Endothelial cell of umbilical vein (primary cell): Measurements from ENCODE around the gene ARF5. TPM values are rescaled to one million over a fixed set of nuclear protein-coding genes. Genes with fewer than 3 reads are reported as not detected.

Experiments
- BruUV-seq: library from RNA; stranded (reverse); fragments of 400-500 nt; replicated peaks from 2 replicates; lab custom pipeline; 2021; lab: Mats Ljungman, UMichigan
- CTCF ChIA-PET: fragments of 300-600, 350-600 bp; sonication (Branson Sonifier 250); formaldehyde crosslinking; loops from one replicate; lab custom pipeline; 2021; ENCODE audit warnings: antibody characterized with exemption, inconsistent platforms; lab: Charles Lee
- POLR2A ChIA-PET: fragments of 300-600, 350-600 bp; sonication (Branson Sonifier 250); formaldehyde crosslinking; loops from one replicate; lab custom pipeline; 2021; ENCODE audit warnings: antibody characterized with exemption, inconsistent platforms; lab: Charles Lee
- DNase-seq: peaks from one replicate; pipeline ENCODE4 v3.0.0-alpha.2; 2011; ENCODE audit warnings: low read depth, low spot score
- FAIRE-seq: peaks from 2 replicates; lab custom pipeline; 2011; peaks lifted over from hg19 to GRCh38; lab: Jason Lieb, UNC
- H2AFZ ChIP-seq: 2 replicates; pipeline ENCODE4 v1.6.0; 2012; ENCODE audit warnings: low read depth, low read length, control low read depth, inconsistent platforms
- H3K27ac ChIP-seq: 2 replicates; pipeline ENCODE4 v1.5.1; 2011; ENCODE audit warnings: low read depth, mild to moderate bottlenecking, control low read depth, low read length, moderate library complexity; ENCODE audit not compliant: insufficient read depth
- H3K27me3 ChIP-seq, 2 experiments: 2 replicates each; pipeline versions ENCODE4 v1.6.0 to v1.6.1; 2011; ENCODE audit warnings: low read length in 2 of 2, mixed read lengths in 1 of 2; ENCODE audit not compliant: control insufficient read depth in 2 of 2, insufficient read depth in 2 of 2
- H3K36me3 ChIP-seq, 2 experiments: 2 replicates in 1 of 2; 3 replicates in 1 of 2; pipeline ENCODE4 v1.5.1; 2011; ENCODE audit warnings: low read length in 2 of 2, mild to moderate bottlenecking in 1 of 2, moderate library complexity in 1 of 2; ENCODE audit not compliant: control insufficient read depth in 2 of 2, insufficient read depth in 2 of 2; ENCODE audit errors: extremely low read depth in 1 of 2
- H3K4me1 ChIP-seq: 3 replicates; pipeline ENCODE4 v1.5.1; 2011; ENCODE audit warnings: mild to moderate bottlenecking, low read length; ENCODE audit not compliant: control insufficient read depth, insufficient read depth; ENCODE audit errors: extremely low read depth
- H3K4me2 ChIP-seq: 2 replicates; pipeline ENCODE4 v1.6.1; 2011; ENCODE audit warnings: low read length, control low read depth, mixed read lengths; ENCODE audit not compliant: insufficient read depth
- H3K4me3 ChIP-seq, 3 experiments: fragments of 200-600 bp in 1 of 3; sonication (generic), shearing (Covaris generic) in 1 of 3; replicated peaks in 1 of 3; 2 replicates each; pipeline ENCODE4 v1.5.1; 2011 to 2016; ENCODE audit warnings: control low read depth in 3 of 3, low read length in 3 of 3, mild to moderate bottlenecking in 2 of 3, inconsistent platforms in 1 of 3, low read depth in 1 of 3, moderate library complexity in 1 of 3; ENCODE audit not compliant: insufficient read depth in 1 of 3
- H3K79me2 ChIP-seq: 2 replicates; pipeline ENCODE4 v1.6.0; 2012; ENCODE audit warnings: low read length, inconsistent platforms; ENCODE audit not compliant: control insufficient read depth, insufficient read depth
- H3K9ac ChIP-seq: replicated peaks from 2 replicates; pipeline ENCODE3; 2011; ENCODE audit warnings: low read length, control low read depth; ENCODE audit not compliant: insufficient read depth; ENCODE audit errors: extremely low read depth
- H3K9me1 ChIP-seq: replicated peaks from 3 replicates; pipeline ENCODE4 v1.6.0; 2011; ENCODE audit warnings: mild to moderate bottlenecking, low read length; ENCODE audit not compliant: control insufficient read depth, insufficient read depth; ENCODE audit errors: extremely low read depth
- H3K9me3 ChIP-seq: replicated peaks from 2 replicates; pipeline ENCODE4 v1.5.1; 2012; ENCODE audit warnings: low read length, inconsistent platforms; ENCODE audit not compliant: control insufficient read depth, insufficient read depth
- H4K20me1 ChIP-seq: replicated peaks from 2 replicates; pipeline ENCODE3; 2011; ENCODE audit warnings: mild to moderate bottlenecking, low read length; ENCODE audit not compliant: control insufficient read depth, insufficient read depth; ENCODE audit errors: extremely low read depth
- CTCF ChIP-seq, 2 donors: IDR thresholded peaks; 1 replicate in 1 of 2; 2 replicates in 1 of 2; pipeline ENCODE4 v1.5.1; 2011; ENCODE audit warnings: low read length in 2 of 2, mild to moderate bottlenecking in 2 of 2, moderate library complexity in 2 of 2, control low read depth in 1 of 2, inconsistent platforms in 1 of 2, low read depth in 1 of 2; ENCODE audit not compliant: insufficient read depth in 1 of 2; ENCODE audit errors: extremely low read depth in 1 of 2
- FOS ChIP-seq: IDR thresholded peaks from 2 replicates; pipeline ENCODE4 v1.6.1; 2011; ENCODE audit warnings: mild to moderate bottlenecking, low read length, moderate library complexity, borderline replicate concordance; ENCODE audit not compliant: insufficient read depth
- MAX ChIP-seq: IDR thresholded peaks from 2 replicates; pipeline ENCODE4 v1.6.1; 2011; ENCODE audit not compliant: insufficient read depth, insufficient read length
- MYC ChIP-seq: IDR thresholded peaks from one replicate; pipeline ENCODE4 v1.6.1; 2011; ENCODE audit warnings: mild to moderate bottlenecking, low read depth, low read length
- POLR2AphosphoS5 ChIP-seq: IDR thresholded peaks from 2 replicates; pipeline ENCODE4 v1.6.1; 2012; ENCODE audit warnings: low read depth, mild to moderate bottlenecking, control low read depth, low read length, moderate library complexity; ENCODE audit not compliant: insufficient read depth
- dilution Hi-C: fragments of 300-500 bp; cut with MboI; formaldehyde crosslinking; loops from one replicate; pipeline ENCODE4 v1.15.0; 2019; ENCODE audit warnings: low sequenced_read_pairs; ENCODE audit not compliant: extremely low pct_ligation_motif_present
- intact Hi-C: fragments of 100-400 bp; cut with micrococcal nuclease; formaldehyde crosslinking; loops from one replicate; pipeline ENCODE4 v1.10.0; 2022
- polyA plus RNA-seq, 4 experiments: library from polyadenylated mRNA; depleted of rRNA in 3 of 4; stranded (reverse) in 3 of 4; unstranded in 1 of 4; fragments of >200 nt; gene quantifications; 2 replicates each; pipeline versions ENCODE4 v1.2.1 to v1.2.3, GENCODE V29; 2011 to 2012; ENCODE audit warnings: missing spikeins in 1 of 4
- total RNA-seq: library from RNA; stranded (reverse); gene quantifications from 2 replicates; pipeline ENCODE4 v1.2.3, GENCODE V29; 2021

The ARF5 gene
- total and polyA plus RNA-seq, 2 donors (not counting 3 experiments of a cell fraction or from before 2014, with no cell fraction given), result 122 to 428 TPM

GRCh38 chr7:127628445-127628844, 40.2 kb downstream of the ARF5 start:
- no peak for FAIRE-seq
- BruUV-seq, result no TSS peak
- ChIA-PET POLR2A (no interaction called here), CTCF (interaction anchor here (0.8 to 2.2 kb wide), 8 partner anchors 9 to 581 kb away, joined by 3 to 10 read pairs (median 4); no protein-coding TSS in a partner anchor)
- Histone ChIP-seq H3K27ac (no peak overlapping the region), H3K4me2 (no peak overlapping the region), H3K9ac (no peak overlapping the region), H2AFZ (no peak overlapping the region), H3K79me2 (no peaks in the 10 kb centered on the region), H3K27me3 (peaks cover 5 to 20% of the 10 kb centered on the region in 2 experiments), H3K9me1 (no peaks in the 10 kb centered on the region), H3K9me3 (no peaks in the 10 kb centered on the region), H4K20me1 (no peaks in the 10 kb centered on the region), H3K4me1 (no peaks in the 10 kb centered on the region), H3K36me3 (no peaks in the 10 kb centered on the region), H3K4me3 (no peak overlapping the region)
- no peak for TF ChIP-seq MYC
- peak in 1 of 2 donors; percentile 23 for TF ChIP-seq CTCF (IDR thresholded peaks at IDR 0.05; ENCODE audit: extremely low read depth in 1 of 2, insufficient read depth in 1 of 2, low read depth in 1 of 2, low read length in 2 of 2)
- TF ChIP-seq POLR2AphosphoS5, result no peak
- no peak for TF ChIP-seq FOS
- no peak for TF ChIP-seq MAX
- intact Hi-C loops, result loop anchor here (10.0 kb wide), 1 partner anchor 124 kb away; no protein-coding TSS in a partner anchor
- dilution Hi-C loops, result no loop called here
- peak; percentile 19 for DNase-seq
